GM21367 (cell line): ENCODE data around the gene ABHD8.

Experiments used
- ATAC-seq: cut with Tn5 transposase; IDR thresholded peaks from one replicate; pipeline ENCODE4 v1.9.1; 2021; ENCODE audit not compliant: unreplicated experiment

The ABHD8 gene

GRCh38 chr19:17303167-17303939 lies at the start of gene ABHD8:
Gene ABHD8, minus strand, starts transcription at chr19:17303425. Its CDS starts 1,809 bp downstream, at chr19:17301616.
- peak; percentile 46 for ATAC-seq

- ATAC-seq = no peak
Measured at GRCh38 chr19:17352608-17353280, 49.5 kb upstream of the ABHD8 start.

- ATAC-seq = no peak
Measured at GRCh38 chr19:17351815-17352435, 48.7 kb upstream of the ABHD8 start.

DNA sequence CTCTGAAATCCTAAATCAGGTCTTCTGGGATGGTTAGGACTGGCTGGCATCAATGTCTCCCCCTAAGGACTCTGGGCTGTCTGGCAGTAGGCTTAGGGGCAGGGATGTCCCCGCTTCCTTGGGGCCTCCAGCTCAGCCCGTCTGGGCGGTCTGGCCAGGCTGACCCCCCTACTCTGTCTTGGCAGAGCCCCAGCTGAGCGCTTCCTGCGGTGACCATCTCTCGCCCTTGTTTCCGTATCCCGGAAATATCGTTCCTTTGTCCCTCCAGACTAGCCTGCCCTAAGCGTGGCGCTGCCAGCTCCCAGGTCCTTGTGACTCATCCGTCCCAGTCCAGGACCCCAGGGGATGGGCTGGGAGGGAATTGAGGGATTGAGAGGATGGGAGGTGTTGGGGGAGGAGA lies 45.5 kb upstream of the ABHD8 start:
- ATAC-seq = no peak

DNA sequence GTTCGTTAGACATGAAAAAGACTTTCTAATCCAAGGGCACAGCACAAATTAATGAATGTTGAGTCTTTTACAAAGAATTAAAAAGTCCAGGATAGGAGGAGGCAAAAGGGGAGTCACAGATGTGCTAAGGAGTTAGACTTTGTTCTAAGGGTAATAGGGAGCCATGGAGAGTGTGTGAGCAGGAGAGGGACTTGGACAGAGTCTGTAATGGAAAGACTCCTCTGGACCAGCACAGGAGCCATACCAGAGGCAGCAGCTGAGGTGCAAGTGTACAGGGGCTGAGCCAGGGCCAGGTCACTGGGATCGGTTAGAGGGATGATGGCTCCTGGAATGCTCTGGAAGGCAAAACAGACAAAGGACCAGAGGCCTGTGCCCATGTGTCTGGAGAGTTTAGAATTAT lies 44.7 kb upstream of the ABHD8 start:
- ATAC-seq = no peak

- no peak for ATAC-seq
Measured at GRCh38 chr19:17347361-17347760, 44.1 kb upstream of the ABHD8 start.

DNA sequence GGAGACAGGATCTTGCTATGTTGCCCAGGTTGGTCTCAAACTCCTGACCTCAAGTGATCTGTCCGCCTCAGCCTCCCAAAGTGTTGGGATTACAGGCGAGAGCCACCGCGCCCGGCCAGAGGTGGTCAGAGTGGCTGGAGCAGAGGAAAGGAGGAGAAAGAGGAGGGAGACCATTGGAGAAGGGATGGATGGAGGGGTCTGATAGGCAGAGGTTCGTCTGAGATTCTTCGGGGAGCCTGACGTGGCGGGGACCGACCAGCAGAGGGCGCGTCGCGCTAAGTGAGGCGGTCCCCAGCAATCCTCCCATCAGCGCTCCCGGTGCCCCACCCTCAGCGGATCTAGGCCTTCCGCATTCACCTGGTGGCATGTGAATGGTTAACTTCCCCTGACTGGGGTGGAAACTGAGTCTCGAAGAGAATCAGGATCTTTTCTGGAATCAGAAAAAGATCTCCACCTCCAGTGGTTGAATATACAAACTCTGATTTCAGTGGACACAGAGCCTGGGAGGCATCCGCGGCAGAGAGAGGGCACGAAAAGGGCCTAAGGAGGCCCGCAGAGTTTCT lies 43.0 kb upstream of the ABHD8 start:
- ATAC-seq = no peak

DNA sequence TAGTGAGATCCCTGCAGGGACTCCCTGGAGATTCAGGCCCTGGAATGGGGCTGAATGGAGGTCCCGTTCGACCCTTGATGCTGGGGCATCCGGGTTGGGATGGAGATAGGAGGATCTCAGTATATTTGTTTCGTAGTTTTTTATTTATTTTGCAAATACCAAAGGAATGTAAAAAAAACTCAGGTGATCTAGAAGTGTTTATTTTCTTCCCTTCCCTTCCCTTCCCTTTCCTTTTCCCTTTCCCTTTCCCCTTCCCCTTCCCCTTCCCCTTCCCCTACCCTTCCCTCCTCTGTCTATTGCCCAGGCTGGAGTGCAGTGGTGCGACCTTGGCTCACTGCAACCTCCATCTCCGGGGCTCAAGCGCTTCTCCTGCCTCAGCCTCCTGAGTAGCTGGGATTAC lies 38.6 kb upstream of the ABHD8 start:
- ATAC-seq = no peak

DNA sequence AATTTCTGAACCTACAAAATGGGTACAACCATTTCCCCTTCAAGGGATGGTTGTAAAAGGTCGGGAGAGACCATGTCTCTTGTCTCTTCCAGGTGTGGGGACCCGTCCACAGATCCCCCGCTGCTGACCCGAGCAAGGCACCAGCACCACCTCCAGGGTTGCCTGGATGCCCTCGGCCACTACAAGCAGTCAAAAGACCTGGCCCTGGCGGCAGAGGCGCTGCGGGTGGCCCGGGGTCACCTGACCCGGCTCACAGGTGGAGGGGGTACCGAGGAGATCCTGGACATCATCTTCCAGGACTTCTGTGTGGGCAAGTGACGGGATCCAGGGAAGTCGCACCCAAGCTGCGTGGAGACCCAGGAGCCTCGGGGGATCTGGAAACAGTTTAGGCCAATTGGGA lies 38.2 kb upstream of the ABHD8 start:
- no peak for ATAC-seq

- ATAC-seq = no peak
Measured at GRCh38 chr19:17340871-17341357, 37.7 kb upstream of the ABHD8 start.

DNA sequence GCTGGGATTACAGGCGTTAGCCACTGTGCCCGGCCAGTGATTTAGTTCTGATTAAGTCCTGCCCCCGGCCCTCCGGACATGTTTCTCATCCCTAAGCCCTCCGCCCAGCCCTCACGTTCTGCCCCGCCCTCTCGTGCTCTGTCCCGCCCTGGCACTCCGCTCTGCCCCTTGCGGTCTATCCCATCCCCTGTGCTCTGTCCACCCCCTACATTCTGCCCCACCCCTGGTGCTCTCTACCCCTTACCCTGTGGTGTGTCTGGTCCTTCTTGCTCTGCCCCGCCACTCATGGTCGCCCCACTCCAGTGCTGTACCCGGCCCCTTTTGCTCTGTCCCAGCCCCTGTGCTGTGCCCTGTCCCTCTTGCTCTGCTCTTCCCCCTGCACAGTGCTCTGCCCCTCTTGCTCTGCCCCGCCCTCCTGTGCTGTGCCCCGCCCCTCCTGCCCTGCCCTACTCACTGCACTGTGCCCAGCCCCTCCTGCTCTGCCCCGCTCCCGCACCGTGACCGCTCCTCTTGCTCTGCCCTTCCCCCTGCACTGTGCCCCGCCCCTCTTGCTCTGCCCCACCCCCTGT lies 37.2 kb upstream of the ABHD8 start:
- no peak for ATAC-seq

- no peak for ATAC-seq
Measured at GRCh38 chr19:17339088-17339741, 36.0 kb upstream of the ABHD8 start.

GRCh38 chr19:17338433-17339078 lies 35.3 kb upstream of the ABHD8 start:
- ATAC-seq = no peak

DNA sequence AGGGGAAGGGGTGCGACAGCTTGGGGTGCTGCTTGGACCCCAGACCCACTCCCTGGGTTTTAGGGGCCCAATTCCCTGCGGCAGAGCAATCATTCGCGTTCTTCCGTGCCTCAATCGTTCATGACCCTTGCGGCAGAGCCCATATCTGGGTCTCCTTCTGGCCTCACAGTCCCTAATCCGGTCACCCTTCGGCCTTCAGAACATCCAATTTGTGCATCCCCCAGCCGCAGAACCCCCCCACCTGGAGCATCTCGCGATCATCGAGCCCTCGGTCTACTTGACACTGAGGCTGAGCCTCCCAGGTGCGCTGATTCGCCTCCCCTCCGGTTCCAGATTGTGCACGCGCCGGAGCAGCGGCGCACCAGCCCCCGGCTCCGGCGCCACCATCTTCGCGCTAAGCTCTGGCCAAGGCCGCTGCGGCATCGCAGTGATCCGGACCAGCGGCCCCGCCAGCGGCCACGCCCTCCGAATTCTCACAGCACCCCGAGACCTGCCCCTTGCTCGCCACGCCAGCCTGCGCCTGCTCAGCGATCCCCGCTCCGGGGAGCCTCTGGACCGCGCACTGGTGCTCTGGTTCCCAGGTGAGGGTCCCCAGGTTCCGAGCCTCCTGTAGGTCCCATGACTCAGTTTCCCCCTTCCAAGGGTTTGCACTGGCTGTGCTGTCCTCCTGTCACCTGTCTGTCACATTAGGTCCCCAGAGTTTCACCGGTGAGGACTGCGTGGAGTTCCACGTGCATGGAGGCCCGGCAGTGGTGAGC lies 34.6 kb upstream of the ABHD8 start:
- peak; percentile 7 for ATAC-seq

GRCh38 chr19:17336872-17337674 lies 33.8 kb upstream of the ABHD8 start, which contains the start of gene GTPBP3:
Gene GTPBP3, plus strand, starts transcription at chr19:17337553. Its CDS starts 59 bp downstream, at chr19:17337612.
- peak; percentile 64 for ATAC-seq

DNA sequence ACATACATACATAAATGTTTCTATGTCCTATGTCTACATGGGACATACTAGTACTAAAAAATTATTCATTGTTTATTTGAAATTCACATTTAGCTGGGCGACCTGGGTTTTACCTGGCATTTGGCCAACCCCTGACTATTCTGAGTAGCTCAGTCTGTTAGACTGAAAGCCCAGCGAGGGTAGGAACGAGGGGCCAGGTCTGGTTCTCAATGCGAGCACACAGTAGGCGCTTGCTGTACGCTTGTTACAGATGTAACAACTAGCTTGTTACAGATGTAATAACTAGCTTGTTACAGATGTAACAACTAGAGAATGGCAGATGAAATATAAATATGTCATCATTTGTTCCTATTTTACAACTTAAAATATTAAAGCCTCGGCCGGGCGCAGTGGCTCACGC lies 32.4 kb upstream of the ABHD8 start:
- no peak for ATAC-seq

DNA sequence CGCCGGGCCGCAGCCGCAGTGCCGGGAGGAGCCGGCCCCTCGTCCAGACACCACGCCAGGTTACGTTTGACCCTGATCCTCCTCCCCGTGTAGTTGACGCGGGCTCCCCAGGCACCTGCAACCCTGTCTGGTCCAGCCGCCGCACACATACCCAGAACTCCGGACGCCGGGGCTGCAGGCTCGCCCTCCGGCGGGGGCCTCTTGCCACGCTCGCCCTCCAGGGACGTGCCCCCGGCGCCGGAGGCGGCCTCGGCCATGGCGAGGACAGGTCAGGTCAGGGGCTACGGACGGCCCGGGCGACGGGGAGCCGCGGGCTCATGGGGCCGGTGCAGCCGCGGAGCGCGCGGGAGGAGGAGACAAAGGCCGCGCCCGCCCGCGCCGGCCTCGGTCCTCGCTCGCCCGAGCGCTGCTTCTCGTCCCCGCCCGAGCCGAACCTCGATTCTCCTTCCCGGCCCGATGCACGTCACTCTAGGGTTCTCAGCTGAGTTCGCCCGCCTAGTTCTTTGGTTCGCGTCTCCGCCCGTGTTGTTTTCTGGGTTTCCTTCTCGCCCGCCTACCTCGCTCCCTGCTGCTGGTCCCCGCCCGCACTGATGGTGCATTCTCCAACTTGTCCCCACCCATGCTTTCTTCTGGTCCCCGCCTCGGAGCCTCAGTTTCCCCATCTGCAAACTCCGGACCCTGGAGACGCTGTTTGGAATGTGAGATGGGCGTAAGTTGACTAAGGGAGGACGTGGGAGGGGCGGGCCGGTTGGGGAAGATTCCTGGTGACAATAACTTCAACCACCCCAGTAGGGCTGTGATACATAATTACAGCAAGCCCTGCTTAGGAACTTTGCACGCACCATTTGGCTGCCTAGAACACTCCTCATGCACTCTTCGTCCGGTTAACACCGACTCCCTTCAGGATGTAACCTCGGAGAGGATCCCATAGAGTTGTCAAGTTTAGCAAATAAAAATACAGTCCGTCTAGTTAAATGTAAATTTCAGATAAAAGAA lies 31.5 kb upstream of the ABHD8 start, which contains the start of gene ANO8:
ANO8 (minus strand) TSS at position 442 of the 996 bp plus-strand sequence; CDS start at position 257, 185 bp downstream.
- ATAC-seq = peak; percentile 31
